GM03348 (cell line): ENCODE measurements around the gene MACROD2.

Source experiments
- DNase-seq: peaks from one replicate; pipeline ENCODE4 v3.0.0; 2012; ENCODE audit warnings: low spot score

MACROD2 gene

DNA sequence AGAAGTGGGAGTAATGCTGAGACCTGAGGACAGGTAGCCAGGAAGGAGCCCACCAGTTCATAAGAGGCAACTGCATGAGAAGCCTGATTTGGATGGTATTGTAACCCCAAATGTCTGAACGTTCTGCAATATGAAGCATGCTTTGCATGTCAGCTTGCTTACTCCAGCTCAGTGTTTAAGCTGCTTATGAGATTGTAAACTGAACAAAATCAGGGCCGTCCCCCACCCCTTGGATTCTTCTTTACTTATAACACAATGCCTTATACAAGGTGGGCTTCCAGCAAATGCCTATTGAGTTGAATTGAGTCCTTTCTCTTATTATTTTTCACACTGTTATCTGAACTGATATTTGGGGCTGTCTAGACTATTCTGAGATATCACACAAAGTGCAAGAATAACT, 1816.6 kb downstream of the MACROD2 start:
- no peak for DNase-seq

DNA sequence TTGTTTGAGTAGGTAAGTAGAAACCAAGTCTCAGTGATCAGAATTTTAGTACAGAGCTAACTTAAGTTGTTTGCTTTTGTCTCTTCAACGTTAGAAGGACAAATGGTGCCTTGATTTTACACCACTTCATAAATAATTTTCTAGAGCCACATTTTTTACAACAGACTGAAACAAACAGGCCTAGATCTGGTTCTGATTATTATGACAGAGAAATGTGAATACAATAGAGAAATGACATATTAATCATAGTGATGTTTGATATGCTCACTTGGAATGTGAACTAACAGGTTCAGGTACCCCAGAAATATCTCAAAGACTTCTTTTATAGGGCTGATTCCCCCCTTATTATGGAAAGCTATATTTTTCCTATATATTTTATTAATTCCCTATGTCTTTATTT, 1817.4 kb downstream of the MACROD2 start:
- DNase-seq = no peak

DNA sequence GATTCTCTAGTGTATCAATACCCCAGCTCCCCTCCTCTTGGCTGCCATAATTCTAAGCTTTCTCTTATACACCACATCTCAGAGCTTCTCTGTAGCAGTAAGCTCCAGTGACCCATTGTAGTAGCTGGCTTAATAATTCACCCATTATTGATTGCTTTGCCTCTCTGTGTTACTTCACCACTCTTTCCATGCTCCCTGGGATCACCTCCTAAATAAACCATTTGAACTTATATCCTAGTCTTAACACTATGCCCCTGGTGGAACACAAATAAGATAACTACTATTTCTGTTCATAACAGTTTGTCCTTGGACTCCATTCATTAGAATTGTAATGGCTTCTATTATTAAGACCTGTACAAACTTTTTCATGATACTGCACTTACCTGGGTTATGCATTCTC, 1819.0 kb downstream of the MACROD2 start:
- no peak for DNase-seq

DNA sequence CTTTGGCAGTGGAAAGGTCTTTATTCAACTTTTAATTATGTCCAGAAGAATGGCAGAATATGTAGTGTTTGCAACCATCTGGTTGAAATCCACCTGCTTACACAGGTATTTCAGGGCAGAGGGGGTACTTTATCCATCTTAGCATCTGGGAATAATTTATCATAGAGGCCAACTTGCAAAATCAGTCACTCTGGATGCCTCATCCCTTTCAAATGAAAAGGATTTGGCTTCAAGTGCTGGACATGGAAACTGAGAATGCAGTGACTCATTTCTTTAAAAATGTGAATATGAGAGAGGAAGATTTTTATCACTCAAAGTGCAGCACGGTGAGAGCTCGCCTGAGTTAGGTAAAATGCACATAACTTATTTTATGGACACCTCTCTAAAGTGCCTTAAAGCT, 1819.6 kb downstream of the MACROD2 start:
- DNase-seq = peak; percentile 20

DNA sequence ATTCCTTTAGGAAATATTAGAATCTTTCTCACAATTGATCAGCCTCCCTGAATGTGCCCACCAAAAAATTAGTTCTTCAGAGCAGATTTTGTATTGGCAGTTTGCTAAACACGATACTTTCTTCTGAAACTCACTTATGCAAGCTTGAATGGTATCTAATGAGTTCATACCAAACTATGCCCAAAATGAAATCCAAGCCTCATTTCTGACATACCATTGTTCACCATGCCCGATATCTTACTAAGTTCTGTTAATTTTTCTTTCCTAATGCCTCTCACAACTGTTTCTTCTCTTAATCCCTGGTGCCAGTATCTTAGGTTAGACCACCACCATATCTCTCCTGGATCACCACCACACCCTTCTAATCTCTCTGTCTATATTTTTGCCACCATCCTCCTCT, 1822.0 kb downstream of the MACROD2 start:
- no peak for DNase-seq

DNA sequence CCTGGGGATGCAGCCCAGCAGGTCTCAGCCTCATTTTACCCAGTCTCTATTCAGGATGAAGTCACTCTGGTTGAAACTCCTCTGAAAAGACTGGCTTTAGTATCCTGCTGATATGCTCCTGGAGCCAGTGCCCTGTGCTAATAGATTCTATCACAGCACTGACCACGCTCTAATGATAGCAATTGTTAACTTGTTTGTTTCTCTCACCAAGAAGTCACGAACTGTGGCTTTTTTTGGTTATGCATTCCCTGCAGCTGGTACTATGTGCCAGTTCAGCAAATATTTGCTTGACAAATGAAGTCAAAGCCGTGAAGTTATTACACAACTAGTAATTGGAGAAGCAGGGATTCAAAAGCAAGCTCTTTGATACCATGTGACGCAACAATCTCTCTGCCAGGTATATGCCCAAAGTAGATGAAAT, 1823.3 kb downstream of the MACROD2 start:
- no peak for DNase-seq

- no peak for DNase-seq
Observed at GRCh38 chr20:15823718-15824117, 1828.4 kb downstream of the MACROD2 start.

- DNase-seq = no peak
Observed at GRCh38 chr20:15827628-15828027, 1832.3 kb downstream of the MACROD2 start.

- no peak for DNase-seq
Observed at GRCh38 chr20:15831201-15831600, 1835.9 kb downstream of the MACROD2 start.

GRCh38 chr20:15832512-15832911, 1837.2 kb downstream of the MACROD2 start:
- DNase-seq = no peak

DNA sequence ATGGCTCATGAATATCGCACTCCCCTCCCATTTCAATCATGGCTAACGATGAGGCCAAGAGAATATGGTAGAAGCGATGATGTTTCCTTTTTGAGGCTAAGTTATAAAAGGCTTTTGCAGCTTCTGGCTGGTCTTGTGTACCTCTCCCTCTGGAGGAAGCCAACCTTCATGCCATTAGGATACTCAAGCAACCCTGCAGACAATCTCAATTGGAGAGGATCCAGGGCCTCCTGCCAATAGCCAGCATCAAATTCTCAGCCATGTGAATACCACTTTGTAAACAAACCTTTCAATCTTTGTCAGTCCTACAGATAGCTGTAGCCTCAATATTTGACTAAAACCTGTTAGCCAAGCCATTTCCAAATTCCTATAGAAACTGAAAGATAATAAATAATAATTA, 1839.5 kb downstream of the MACROD2 start:
- DNase-seq = no peak

GRCh38 chr20:15835811-15836210, 1840.5 kb downstream of the MACROD2 start:
- DNase-seq = no peak

- no peak for DNase-seq
Observed at GRCh38 chr20:15836634-15837033, 1841.3 kb downstream of the MACROD2 start.

GRCh38 chr20:15837563-15837962, 1842.2 kb downstream of the MACROD2 start:
- DNase-seq = no peak

- DNase-seq = no peak
Observed at GRCh38 chr20:15838466-15838865, 1843.2 kb downstream of the MACROD2 start.

DNA sequence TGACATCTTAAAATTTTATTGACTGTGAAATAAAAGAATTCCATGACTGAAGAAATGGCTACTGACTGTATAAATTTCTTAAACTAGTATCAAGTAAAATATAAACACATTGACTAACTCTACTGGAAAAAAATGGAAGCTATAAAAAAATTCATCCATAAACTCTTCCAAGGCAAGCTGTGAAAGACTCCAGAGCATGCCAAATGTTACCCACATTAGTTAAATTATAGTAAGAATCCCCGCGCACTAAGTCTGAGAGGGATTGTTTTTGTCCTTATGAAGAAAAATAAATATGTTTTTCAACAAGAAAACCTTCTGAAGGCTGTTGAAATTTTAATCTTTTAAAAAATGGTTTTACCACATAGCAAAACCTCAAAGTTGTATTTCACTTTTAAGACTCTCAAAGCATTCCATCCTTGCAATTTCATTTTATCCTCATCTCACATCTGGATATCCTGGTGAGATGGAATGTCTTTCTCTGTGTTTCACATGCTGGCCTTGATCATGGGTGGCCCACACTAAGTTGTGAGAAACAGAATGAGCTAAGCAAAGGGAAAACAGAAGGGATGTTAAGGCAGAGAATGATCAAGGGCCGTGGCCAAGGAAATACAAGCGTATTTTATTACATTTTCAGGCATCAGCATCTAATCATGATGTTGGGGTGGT, 1845.5 kb downstream of the MACROD2 start:
- DNase-seq = no peak

GRCh38 chr20:15842872-15843271, 1847.6 kb downstream of the MACROD2 start:
- DNase-seq = no peak

DNA sequence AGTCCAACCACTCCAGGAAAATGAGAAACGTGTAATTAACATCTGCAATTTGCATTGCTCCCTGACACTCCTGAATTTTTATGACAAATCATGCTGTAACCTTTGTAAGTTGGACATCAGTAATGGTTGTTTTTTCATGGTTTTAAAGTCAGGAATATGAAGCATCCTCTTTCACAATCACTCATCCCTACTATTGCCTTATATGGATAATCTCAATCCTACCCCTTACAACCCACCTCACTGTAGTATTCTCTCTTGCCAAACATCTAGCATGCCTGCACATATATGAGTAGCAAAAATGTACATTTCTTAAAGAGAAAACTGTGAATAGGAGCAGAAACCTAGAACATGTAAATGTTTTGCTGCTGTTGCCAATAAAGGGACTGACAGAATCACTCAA, 1848.5 kb downstream of the MACROD2 start:
- DNase-seq = no peak

DNA sequence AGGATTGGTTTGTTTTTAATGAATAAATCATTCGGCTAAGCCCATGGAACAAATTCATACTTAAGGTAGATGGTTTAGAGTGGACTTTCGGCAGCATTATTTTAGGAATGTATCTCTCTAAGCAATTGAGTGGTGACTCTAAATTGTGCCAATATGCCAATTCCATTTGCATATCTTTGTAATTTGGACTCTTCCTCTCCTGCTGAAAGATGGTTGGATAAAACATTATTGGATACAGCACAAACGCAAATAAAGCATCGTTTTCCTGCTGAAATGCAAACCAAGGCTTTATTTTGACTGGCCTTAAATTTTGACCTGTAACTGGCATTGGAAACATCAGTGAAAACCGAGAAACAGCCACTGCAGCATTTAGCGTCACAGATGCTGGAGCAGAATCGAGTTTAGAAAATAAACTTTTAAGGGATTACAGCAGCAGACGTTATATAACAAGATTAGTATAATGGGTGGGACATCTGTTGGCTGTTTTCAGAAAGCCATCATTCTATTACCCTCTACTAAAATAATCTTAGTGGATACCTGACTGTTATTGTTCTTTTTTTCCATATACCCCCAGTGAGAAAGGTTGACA, 1852.0 kb downstream of the MACROD2 start:
- no peak for DNase-seq

DNA sequence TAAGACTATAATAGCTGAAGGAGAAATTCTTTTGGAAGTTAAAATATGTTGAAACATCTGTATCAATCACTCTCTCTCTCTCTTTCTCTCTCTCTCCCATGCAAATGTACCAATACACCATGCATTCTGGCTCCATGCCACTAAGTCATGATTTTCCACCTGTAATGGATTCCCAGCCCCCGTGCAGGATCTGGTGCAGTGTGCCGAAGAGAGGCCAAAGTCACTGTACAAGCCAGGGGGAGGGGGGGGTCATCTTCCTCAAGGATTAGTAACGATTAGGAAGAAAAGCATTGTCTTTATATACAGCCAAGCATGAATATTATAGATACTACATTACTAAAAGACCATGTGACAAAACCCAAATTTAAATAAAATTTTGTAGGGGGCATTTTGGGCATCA, 1852.8 kb downstream of the MACROD2 start:
- DNase-seq = no peak

DNA sequence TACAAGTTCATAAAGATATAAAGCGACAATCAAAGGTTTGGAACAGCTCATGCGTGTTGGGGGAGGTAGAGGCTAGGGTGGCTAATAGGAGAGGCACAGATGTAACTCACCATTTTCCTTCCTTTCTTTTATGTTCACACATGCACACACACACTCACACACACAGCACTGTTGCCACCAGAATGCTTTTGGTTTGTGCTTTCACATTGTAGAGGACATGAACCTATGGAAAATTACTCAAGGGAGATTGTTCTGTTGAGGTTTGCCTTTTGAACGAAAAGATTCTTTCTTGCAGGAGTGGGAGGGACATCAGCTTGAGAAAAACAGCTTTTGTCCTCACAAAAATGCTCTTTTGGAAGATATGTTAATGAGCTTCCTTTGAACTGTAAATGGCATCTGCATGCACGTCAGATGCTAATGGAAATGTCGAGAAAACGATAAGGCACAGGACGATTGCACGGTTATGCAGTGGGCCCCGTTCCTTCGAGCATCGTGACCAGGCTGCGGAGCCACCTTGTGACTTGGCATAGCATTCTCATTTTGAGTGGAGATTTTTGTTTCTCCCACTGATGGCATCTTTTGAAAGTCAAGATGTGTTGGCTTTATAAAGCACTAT, 1853.8 kb downstream of the MACROD2 start:
- no peak for DNase-seq

DNA sequence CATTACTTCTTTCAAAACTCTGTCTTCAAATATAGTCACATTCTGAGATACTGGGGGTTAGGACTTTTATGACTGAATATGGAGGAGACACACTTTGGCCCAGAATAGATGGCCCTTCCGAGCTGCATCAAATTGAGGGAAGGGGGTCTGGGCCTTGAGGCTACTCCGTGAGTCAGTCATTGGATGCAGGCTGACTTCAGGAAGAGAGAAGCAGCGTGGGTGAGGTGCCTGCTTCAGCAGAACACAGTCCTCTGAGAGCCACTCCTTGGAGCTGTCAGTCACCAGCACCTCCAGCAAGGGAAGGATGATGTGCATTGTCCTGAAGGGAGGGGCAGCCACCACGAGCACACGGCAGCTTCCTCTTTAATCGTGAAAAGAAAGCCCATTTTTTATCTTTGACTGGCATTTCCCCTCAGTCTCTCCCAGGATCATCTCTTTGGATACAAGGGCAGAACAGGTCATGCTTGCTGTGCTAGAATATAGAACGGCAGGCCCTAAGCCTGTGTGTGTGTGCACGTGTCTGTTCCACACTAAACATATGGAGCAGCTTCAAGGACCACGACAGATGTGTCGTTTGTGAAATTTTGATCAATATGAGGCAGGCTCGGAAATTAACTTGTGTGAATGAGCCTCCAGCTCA, 1856.4 kb downstream of the MACROD2 start:
- no peak for DNase-seq

DNA sequence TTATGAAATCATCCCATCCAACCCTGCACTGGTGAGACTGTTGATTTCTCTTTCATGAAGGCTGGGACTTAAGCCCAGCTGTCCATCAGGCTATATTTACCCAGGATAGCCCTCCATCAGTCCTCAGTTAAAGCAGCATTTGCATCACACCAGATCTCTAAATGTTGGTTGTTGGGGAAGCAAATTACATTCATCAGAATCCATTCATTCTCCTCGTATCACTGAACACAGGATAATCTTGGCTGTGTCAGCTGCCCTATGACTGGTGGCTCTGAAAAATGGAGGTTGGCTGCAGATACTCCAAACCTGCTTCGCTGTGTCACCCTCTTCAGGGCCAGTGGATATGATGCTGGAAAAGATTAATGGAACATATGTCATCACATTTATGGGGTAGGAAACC, 1859.6 kb downstream of the MACROD2 start:
- DNase-seq = no peak
